SKM-1 (cell line): Measurements from ENCODE around the gene SETD1A.
A peak's percentile ranks its signal among the peaks of the same experiment; 100 is the strongest.
"Not testable (repeated sequence)": the region's sequence is repeated elsewhere in the genome, so short reads cannot be mapped to it uniquely, and the experiment has no call there.

Experiments
- DNase-seq: peaks from one replicate; lab custom pipeline; 2025; ENCODE audit not compliant: unreplicated experiment; lab: John Stamatoyannopoulos, UW

SETD1A gene

DNA sequence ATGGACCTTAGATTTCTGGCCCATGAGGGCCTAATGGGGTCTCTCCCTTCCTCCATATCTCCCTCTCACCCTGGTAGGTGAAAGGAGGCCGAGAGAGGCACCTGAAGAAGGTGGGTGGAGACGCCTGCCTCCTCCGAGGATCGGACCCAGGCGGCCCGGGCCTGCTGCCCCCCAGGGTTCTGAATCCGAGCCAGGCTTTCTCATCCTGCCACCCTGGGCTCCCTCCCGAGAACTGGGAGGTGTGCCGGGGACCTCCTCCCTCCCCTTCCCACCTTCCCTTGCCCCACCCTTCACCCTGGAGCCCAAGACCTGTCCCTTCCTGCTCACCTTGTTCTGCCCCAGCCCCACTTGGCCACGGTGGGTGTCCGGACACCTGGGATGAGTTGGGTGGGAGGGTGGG lies 29.2 kb upstream of the SETD1A start:
- no peak for DNase-seq

DNA sequence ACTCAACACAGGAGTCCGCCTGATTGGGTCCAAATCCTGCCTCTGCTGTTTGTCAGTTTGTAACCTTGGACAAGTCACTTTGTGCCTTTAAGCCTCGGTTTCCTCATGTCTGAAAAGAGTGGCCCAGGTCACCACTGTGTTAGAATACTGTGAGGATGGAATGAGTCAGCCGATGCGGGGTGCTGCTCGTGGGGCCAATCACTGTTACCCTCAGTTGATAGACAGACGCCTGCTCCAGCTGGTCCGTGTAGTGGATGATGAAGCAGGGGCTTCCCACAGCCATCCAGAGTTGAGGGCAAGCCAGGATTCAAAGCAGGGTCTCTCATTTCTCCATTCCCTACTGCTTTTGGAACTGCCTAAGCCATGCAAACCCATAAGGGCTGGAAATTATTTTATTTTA lies 28.4 kb upstream of the SETD1A start:
- DNase-seq = no peak

DNA sequence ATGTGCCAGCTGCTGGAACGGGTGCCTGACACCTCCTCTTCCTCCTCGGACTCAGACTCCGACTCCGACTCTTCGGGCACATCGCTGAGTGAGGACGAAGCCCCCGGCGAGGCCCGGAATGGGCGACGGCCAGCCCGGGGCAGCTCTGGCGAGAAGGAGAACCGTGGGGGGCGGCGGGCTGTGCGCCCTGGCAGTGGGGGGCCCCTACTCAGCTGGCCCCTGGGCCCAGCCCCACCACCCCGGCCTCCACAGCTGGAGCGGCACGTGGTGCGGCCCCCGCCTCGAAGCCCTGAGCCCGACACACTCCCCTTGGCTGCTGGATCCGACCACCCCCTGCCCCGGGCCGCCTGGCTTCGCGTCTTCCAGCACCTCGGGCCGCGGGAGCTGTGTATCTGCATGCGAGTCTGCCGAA lies 27.4 kb upstream of the SETD1A start:
- no peak for DNase-seq

DNA sequence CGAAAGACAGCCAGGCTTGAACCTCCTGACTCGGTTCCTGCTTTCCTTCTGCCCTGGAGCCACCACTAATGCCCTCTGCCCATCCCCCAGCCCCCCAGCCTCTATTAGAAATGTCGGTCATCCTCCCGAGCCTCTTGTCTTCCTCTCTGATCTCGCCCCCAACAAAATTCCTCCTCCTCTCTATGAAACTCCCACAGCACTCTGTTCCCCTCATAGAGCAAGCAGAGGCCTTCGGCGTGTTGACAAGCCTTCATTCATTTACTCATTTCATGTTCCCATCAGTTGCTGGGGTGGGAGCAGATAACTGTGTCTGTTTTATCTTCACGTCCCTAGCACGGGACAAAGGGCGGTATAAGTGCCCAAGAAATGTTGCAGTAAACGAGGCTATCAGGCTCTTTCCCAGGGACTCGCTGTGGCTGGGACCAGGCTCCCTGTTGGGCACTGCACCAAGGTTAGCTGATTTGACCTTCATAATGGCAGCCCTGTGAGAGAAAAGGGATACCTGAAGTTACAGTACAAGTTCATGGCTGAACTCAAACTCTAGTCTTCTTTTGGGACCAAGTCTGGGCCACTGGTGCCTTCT lies 26.4 kb upstream of the SETD1A start:
- no peak for DNase-seq

DNA sequence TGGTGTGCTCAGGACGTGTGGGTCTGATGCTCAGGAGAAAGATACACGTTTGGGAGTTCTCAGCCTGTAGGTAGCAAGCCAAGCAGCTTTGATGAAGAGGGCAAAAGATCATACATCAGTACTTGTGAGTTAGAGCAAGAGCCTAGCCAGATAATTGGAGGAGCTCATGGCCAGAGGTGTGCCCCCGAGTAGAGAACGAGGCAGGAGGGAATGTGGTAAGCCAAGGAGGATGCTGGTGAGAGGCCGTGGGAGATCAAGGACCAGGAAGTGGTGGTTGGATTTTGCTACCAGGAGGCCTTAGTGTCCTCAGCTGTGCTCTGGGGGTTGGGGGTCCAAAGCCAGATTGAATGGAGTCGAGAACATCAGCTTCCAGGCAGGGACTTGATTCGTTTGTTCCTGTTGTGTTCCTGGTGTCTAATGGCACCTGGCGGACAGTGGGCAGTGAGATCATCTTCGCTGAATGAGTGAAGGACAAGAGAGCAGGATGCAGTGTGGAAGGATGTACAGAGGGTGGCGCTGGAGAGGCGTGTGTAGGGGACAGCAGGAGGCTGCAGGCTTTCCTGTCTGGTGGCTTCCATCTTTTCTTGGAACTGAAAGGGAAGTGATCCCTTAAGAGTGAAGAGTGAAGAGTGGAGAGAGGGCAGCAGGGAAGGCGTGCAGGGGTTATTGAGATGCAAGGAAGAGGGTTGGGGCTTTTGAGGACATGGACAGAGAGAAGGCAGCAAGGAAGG lies 22.6 kb upstream of the SETD1A start:
- DNase-seq = peak; percentile 40

DNA sequence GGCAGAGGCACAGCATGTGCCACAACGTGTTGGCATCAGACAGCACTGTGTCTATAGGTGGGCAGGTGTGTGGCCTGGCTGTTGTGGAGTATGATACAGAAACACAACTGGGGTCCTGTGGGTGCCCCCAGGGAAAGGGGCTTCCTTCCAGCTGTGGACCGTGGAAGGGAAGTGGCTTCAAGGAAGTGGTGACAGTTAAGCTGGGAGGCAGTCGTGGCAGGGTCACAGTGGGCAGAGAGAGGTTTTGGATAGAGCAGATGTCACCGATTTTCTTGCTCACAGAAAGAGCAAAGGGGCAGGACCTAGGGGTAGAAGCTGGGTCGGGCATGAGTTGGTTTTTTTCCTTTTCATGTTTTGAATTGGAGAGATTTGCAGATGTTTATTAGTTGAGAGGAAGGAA lies 19.9 kb upstream of the SETD1A start:
- no peak for DNase-seq

DNA sequence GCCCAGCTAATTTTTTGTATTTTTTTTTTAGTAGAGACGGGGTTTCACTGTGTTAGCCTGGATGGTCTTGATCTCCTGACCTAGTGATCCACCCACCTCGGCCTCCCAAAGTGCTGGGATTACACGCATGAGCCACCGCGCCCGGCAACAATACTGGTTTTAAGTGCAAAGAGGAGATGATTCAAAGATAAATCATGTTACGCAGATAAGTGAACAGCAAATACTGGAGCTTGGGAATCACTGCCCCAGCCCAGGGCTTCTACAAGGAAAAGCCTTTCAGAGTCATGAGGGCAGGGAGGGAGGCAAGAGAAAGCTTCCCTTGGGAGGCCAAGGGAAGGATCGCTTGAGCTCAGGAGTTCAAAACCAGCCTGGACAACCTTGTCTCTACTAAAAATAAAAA lies 18.0 kb upstream of the SETD1A start:
- not testable (repeated sequence) for DNase-seq

DNA sequence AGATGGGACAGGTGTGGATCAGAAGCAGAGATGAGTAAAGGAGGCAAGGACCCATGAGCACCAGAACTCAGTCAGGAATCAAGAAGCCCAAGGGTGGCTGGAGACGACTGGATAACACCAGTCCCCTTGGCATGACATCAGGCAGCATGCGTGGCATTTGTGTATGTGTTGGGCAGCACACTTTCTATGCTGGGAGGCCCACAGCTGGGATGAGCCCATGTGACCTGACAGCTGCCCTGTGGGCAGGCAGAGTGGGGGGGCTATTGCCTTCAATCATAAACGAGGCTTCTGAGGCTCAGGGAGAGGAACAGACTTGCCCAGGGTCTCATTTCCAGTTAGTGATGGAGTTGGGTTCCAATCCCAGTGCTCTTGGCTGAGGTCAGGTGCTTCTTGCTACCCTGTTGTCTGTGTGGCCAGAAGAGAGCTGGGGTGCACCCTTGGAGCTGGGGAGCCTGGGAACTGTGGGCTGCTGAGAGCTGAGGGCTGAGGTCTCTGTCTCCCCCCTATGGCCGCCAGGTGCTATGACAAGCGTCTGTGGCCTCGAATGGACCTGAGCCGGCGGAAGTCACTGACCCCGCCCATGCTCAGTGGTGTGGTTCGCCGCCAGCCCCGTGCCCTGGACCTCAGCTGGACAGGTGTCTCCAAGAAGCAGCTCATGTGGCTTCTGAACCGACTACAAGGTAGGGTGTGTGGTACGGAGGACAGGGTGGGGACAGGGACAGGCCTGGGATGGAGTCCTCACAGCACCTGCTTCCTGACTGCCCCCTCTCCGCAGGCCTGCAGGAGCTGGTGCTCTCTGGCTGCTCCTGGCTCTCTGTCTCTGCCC lies 15.7 kb upstream of the SETD1A start:
- no peak for DNase-seq

DNA sequence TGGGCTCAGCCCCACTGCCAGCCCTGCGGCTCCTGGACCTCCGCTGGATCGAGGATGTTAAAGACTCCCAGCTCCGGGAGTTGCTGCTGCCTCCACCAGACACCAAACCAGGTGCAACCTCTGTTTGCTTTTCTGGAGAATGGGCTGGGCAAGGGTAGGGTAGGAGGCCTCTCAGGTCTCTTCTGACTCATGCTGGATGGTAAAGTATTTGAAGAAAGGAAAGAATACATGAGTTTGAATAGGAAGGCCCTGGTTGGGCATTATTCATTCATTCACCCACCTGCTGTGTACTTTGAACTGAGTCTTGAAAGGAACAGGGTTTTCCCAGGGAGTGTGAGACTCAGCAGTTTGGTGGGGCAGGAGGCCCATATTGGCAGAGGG lies 15.1 kb upstream of the SETD1A start:
- no peak for DNase-seq

DNA sequence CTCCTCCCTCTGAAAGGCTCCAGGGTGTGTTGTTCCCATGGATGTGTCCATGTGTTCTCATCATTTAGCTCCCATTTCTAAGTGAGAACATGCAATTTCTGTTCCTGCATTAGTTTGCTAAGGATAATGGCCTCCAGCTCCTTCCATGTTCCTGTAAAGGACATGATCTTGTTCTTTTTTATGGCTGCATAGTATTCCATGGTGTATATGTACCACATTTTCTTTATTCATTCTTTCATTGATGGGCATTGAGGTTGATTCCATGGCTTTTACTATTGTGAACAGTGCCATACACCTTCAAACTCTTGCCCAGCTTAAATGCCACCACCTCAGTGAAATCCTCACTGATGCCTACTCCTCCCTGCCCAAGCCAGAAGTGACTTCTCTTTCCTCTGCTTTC lies 13.2 kb upstream of the SETD1A start:
- DNase-seq = no peak

DNA sequence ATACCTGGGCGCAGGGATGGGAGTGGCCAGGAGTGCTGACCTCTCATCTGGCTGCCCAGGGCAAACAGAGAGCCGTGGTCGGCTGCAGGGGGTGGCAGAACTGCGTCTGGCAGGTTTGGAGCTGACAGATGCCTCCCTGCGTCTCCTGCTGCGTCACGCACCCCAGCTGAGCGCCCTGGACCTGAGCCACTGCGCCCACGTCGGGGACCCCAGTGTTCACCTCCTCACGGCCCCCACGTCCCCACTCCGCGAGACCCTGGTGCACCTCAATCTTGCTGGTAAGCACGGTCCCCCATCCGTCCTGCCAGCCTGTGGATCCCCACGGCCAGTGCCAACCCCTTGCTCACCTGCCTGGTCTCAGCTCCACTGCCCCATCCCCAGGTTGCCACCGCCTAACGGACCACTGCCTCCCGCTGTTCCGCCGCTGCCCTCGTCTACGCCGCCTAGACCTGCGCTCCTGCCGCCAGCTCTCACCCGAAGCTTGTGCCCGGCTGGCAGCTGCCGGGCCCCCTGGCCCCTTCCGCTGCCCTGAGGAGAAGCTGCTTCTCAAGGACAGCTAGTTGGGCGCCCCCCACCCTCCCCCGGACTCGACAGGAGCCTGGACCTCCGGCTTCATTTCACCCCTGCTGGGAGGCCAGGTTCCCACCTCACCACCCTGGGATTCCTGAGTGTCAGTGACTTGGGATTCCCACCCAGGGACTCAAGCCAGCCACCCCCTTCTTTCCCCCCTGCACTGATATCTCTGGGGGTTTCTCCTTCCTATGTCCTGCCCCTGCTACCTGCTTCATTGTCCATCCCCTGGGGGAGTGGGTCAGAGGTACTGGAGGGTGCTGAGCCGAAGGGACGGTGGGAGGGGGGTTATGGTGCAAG lies 10.6 kb upstream of the SETD1A start:
- no peak for DNase-seq

DNA sequence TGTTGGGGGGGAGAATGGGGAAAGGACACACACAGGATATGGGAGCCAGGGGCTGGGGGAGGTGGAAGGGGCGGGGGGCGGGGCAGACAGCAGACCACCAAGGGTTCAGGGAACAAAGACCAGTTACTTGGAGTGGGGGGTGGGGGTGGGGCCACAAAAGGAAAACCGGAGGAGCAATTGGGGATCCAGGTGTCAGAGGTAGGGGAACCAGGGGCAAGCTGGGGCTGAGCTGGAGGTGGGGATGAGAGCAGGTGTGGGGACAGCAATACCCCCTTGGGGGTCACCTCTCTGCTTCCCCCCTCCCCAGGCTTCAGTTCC lies 10.1 kb upstream of the SETD1A start:
- no peak for DNase-seq

DNA sequence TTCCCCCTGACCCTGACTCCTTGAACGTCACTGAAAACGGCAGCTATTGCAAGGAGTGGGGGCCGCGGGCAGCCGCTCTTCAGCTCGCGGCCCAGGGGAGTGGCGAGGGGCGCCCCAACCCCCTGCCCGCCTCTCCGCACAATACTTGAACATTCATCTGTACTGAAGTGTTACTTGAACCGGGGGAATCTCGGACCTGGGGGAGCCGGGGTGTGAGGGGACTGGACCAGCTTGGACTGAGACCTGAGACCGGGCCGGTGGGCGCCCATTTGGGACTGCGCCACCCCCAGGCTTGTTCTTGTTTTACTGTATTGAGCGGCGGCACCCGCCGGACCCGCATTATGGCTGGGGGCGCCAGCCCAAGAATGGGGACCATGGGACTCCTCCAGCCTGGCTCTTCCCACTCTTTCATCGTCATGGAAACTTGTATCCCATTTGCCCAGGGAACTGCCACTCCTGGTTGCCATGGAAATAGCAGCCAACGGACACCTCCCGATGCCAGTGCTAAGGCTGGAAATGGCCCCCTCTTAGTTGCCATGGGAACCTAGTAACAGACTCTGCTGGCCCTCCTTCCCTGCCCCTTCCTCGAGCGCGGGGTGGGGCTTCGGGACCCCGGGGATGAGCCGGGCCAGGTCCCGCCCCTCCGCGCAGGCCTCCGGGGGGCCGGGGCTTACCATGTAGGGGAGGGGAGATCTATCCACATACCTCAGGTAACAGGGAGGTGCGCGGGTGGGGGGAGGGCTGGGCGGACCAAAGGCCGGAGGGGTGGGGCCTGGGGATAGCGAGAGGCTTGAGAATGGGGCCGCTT lies 9.5 kb upstream of the SETD1A start:
- DNase-seq = no peak

DNA sequence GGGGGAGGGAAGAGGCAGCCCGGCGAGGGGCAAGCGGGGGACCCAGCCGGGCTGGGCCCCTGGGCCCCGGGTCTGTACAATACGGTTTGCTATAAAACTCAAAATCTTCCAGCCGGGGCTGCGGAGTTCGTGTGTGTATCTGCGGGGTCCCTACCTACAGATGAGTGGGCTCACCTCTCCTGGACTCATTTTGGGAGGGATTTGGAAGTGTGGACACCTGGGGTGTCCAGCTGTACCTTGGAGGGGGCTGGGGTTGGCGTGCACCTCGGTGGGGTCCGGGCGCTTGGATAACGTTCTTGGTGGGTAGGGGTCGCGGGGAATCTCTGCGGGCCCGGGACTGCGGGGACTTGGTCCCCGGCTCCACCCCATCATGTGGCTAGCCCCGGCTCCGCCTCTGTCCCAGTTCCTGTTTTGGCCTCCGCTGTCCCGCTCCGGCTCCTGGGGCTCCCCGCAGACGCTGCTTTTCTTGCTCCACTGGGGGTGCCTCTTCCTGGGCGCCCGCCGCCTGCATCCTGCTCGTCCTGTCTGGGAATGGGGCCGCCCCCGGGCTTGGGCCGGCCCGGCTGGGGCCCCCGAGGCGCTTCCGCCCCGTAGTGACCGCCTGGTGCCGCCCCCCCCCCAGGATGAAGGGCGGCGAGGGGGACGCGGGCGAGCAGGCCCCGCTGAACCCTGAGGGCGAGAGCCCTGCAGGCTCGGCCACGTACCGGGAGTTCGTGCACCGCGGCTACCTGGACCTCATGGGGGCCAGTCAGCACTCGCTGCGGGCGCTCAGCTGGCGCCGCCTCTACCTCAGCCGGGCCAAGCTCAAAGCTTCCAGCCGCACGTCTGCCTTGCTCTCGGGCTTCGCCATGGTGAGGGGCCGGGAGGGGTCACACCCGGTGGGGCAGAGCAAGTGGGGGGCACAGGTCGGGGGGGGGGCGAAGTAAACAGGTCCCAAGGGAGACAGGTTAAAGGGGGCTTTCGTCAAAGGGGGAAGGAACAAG lies 8.6 kb upstream of the SETD1A start, which contains the start of gene ORAI3:
Gene ORAI3 (plus strand): TSS at position 402 of the 983 bp plus-strand sequence. CDS start 222 bp downstream, at position 624.
- DNase-seq = peak; percentile 69

DNA sequence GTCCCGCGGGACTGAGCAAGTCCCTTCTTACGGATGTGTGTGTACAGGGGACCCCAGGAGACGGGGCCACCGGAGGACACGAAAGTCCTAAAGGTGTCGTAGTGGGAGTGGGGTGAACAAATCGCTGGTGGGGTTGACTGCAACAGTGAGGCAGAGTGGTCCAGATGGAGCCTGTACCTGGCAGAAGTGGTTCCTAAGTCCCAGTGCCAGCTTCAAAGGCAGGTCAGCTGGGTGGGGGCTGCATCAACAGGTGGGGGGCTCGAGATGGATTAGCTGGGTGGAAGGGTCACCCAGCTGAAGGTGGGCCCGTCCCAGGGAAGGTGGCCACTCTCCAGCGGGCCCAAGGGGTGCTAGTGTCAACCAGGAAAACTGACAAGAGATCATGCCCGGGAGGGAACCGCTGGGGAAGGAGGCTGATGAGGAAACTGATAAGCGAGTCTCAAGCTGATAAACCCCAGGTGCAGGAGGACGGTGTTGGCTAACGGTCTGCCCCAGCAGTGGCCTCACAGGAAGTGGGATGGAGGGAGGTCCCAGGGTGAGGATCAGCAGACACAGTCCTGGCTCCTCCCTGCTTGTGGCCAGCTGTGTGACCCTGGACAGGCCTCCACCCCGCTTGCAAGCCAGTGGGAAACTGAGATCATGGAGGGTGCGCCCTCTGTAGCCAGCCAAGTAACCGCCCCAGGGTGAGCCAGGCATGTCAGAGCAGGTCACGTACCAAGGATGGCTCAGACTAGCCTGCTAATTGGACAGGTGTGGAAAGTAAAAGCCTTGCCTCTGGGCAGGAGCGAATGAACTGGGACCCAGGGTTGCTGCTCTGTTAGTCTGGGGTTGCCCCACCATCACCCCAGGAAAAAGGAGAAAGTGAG lies 7.7 kb upstream of the SETD1A start:
- DNase-seq = peak; percentile 89

DNA sequence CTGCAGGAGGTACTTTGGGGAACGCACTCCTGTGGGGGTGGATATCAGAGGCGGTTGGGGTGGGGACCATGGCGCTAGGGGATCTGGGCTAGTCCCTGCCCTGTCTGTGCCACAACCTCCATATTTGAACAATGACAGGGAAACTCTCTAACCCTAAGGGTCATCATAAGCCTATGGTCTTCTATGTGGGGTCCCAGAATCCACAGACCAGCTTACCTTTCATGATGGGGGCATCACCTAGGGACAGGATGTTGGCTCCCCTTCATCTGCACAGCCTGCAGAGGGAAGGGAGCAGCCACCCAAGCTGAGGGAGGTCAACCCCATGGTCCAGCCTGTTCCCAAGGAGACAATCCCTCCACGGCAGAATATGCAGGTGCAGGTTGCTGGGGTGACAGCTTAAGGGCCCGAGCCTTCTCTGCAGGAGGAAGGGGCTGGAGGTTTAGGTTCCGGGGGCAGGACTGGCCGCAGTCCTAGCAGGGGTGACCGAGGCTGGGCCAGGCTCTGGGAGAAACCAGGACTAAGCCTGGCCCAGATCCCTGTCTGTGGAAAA lies 7.0 kb upstream of the SETD1A start:
- DNase-seq = no peak

DNA sequence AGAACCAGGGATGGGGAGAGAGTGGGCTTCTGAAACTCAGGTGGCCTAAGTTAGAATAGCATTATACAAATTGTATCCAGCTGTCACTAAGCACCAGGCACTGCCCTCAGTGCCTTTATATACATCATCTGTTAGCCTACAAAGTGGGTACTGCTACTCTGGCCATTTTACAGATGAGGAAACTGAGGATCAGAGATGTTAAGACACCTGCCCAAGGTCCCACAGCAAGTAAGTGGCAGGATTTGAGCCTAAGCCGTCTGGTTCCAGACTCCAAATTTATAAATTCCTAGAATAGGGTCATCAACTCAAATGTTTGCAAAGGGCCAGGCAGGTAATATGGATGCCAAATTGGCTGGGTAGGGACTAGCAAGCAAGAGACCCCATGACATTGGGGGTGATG lies 6.4 kb upstream of the SETD1A start:
- no peak for DNase-seq

DNA sequence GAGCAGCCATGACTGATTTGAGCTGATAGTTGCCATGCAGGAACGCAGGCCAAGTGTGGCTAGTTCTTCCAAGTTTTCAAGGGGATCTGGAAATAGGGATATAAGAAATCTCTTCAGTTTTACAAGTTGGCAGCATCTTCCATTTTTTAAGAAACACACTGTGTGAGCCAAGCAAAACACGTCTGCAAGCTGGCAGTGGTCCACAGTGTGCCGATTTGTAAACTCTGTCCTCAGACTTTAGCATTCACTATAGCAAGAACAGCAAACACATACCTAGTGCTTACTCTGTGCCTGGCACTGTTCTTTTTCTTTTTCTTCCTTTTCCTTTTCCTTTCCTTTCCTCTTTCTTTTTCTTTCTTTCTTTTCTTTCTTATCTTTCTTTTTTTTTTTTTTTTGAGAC lies 5.8 kb upstream of the SETD1A start:
- DNase-seq = no peak
